Lower leg skin (tissue), 3 donors: Measurements from ENCODE around the gene TMEM231.
"Not testable (repeated sequence)": the region's sequence is repeated elsewhere in the genome, so short reads cannot be mapped to it uniquely, and the experiment has no call there.

Experiments
- POLR2A ChIP-seq, 2 donors: fragments of 450-650 bp; IDR thresholded peaks; one replicate each; pipeline ENCODE4 v1.6.1; 2016 to 2017; ENCODE audit warnings: antibody characterized with exemption in 2 of 2, mild to moderate bottlenecking in 1 of 2, moderate library complexity in 1 of 2
- TF ChIP-seq, protein P1 (sequence below), 3 donors: fragments of 450-650 bp; IDR thresholded peaks; one replicate each; pipeline ENCODE4 v1.5.1; 2016; ENCODE audit warnings: antibody characterized with exemption in 3 of 3, mild to moderate bottlenecking in 3 of 3, moderate library complexity in 2 of 3

DNA sequence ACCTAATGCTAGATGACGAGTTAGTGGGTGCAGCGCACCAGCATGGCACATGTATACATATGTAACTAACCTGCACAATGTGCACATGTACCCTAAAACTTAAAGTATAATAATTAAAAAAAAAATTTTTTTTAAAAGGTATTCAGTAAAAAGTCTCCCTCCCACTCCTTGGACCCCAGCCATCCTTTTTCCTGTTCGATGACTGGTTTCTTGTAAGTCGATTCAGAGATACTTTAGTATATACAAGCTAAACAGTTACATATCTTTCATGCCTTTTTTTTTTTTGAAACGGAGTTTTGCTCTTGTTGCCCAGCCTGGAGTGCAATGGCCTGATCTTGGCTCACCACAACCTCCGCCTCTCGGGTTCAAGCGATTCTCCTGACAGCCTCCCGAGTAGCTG is 35.9 kb upstream of the TMEM231 start:
- TF ChIP-seq, protein P1, sequence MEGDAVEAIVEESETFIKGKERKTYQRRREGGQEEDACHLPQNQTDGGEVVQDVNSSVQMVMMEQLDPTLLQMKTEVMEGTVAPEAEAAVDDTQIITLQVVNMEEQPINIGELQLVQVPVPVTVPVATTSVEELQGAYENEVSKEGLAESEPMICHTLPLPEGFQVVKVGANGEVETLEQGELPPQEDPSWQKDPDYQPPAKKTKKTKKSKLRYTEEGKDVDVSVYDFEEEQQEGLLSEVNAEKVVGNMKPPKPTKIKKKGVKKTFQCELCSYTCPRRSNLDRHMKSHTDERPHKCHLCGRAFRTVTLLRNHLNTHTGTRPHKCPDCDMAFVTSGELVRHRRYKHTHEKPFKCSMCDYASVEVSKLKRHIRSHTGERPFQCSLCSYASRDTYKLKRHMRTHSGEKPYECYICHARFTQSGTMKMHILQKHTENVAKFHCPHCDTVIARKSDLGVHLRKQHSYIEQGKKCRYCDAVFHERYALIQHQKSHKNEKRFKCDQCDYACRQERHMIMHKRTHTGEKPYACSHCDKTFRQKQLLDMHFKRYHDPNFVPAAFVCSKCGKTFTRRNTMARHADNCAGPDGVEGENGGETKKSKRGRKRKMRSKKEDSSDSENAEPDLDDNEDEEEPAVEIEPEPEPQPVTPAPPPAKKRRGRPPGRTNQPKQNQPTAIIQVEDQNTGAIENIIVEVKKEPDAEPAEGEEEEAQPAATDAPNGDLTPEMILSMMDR (IDR thresholded peaks at IDR 0.05) = not testable (repeated sequence)
- not testable (repeated sequence) for TF ChIP-seq POLR2A (IDR thresholded peaks at IDR 0.05)
